SK-N-SH (cell line): ENCODE data around the gene TBCEL.

ENCODE experiments used
- MAX ChIP-seq: IDR thresholded peaks from 2 replicates; pipeline ENCODE4 v1.4.0; 2012; ENCODE audit warnings: low read depth
- TF ChIP-seq, protein P1 (sequence below): fragments of 200-600 bp; sonication (generic); IDR thresholded peaks from 2 replicates; pipeline ENCODE4 v1.6.1; 2017; ENCODE audit warnings: antibody characterized with exemption, mild to moderate bottlenecking, moderate library complexity

- TF ChIP-seq, protein P1, sequence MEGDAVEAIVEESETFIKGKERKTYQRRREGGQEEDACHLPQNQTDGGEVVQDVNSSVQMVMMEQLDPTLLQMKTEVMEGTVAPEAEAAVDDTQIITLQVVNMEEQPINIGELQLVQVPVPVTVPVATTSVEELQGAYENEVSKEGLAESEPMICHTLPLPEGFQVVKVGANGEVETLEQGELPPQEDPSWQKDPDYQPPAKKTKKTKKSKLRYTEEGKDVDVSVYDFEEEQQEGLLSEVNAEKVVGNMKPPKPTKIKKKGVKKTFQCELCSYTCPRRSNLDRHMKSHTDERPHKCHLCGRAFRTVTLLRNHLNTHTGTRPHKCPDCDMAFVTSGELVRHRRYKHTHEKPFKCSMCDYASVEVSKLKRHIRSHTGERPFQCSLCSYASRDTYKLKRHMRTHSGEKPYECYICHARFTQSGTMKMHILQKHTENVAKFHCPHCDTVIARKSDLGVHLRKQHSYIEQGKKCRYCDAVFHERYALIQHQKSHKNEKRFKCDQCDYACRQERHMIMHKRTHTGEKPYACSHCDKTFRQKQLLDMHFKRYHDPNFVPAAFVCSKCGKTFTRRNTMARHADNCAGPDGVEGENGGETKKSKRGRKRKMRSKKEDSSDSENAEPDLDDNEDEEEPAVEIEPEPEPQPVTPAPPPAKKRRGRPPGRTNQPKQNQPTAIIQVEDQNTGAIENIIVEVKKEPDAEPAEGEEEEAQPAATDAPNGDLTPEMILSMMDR, result no peak
- TF ChIP-seq MAX, result no peak
Observed at GRCh38 chr11:121067962-121068647, 44.2 kb downstream of the TBCEL start.
